ENCODE results near the gene CHST12.
A peak's percentile ranks its signal among the peaks of the same experiment; 100 is the strongest.

CHST12 gene

DNA sequence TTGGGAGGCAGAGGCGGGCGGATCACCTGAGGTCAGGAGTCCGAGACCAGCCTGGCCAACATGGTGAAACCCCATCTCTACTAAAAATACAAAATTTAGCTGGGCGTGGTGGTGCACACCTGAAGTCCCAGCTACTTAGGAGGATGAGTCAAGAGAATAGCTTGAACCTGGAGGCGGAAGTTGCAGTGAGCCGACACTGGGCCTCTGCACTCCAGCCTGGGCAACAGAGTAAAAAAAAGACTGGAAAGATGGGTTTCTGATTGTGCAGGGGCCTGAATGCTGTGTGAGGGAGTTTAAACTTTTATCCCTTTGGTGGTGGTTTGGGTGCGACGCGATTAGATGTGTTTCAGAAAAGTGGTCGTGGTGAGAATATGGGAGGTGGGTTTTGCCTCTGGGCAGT, 1.8 kb downstream of the CHST12 start:
- H3K4me3 ChIP-seq (ENCODE audit: low read length) = no peak overlapping the region
- no peak for DNase-seq (ENCODE audit: low read depth)
- TF ChIP-seq, protein P1, sequence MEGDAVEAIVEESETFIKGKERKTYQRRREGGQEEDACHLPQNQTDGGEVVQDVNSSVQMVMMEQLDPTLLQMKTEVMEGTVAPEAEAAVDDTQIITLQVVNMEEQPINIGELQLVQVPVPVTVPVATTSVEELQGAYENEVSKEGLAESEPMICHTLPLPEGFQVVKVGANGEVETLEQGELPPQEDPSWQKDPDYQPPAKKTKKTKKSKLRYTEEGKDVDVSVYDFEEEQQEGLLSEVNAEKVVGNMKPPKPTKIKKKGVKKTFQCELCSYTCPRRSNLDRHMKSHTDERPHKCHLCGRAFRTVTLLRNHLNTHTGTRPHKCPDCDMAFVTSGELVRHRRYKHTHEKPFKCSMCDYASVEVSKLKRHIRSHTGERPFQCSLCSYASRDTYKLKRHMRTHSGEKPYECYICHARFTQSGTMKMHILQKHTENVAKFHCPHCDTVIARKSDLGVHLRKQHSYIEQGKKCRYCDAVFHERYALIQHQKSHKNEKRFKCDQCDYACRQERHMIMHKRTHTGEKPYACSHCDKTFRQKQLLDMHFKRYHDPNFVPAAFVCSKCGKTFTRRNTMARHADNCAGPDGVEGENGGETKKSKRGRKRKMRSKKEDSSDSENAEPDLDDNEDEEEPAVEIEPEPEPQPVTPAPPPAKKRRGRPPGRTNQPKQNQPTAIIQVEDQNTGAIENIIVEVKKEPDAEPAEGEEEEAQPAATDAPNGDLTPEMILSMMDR (conservative IDR thresholded peaks at IDR 0.05; ENCODE audit: low read length) = no peak

DNA sequence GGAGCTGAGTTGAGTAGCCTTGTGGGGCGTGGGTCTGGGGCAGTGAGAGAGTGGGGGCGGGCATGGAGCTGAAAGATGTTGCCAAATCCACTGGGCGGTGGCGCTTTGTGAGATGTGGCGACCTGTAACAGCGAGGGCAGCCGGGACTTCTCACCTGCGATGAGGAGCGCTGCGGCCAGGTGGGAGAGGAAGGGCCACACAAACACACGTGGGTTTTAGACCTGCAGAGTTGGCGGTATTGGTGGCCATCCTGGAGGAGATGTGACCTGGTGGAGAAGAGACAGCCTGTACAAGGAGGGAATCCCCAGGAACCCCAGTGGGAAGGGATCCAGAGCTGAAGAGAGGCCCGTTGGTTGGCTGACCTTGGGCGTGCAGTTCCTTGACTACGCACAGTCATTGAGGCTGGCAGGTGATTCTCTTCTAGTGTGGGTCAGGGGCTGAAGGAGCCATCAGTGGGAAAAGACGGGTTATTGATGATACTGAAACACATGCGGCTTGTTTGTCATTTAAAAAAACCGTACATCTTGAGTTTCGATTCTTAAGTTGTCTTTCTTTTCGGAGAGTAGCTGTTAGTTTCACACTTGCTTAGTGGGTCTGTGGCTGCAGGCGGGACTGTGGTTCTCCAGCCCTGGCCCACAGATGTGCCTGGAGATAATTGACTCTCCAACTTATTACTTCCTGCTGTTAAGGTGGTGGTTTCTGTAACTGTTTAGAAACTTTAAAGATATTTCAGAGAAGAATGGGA, 2.4 kb downstream of the CHST12 start:
- peak overlapping the region; percentile 26 for H3K4me3 ChIP-seq (ENCODE audit: low read length)
- TF ChIP-seq, protein P1 (conservative IDR thresholded peaks at IDR 0.05; ENCODE audit: low read length) = no peak
- DNase-seq (ENCODE audit: low read depth) = peak; percentile 29

DNA sequence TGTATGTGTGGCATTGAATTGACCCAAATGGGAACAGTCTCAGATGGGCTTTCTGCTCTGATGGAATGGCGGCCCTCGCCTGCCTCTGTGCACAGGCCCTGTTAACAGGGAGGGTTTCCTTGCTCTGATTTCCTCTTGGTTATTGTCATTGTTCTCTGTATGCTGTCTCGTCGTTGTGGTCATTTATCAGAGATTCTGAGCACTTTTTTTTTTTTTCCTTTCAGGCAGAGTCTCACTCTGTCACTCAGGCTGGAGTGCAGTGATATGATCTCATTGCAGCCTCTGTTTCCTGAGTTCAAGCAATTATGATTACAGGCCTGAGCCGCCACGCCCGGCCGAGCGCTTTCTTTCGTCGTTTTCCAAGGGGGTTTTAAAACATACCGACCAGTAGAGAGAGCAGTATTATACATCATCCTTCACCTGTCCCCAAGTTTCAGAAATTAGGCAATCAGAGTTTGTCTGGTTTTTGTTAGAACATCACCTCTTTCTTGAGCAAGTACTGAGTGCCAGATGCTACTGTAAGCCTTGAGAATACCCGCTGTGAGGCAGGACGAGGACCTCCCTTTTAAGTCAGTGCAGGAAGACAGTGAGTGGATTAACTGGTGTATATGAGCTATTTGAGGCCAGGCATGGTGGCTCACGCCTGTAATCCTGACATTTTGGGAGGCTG, 6.5 kb downstream of the CHST12 start:
- H3K4me3 ChIP-seq (ENCODE audit: low read length) = no peak overlapping the region
- TF ChIP-seq, protein P1 (conservative IDR thresholded peaks at IDR 0.05; ENCODE audit: low read length) = no peak

DNA sequence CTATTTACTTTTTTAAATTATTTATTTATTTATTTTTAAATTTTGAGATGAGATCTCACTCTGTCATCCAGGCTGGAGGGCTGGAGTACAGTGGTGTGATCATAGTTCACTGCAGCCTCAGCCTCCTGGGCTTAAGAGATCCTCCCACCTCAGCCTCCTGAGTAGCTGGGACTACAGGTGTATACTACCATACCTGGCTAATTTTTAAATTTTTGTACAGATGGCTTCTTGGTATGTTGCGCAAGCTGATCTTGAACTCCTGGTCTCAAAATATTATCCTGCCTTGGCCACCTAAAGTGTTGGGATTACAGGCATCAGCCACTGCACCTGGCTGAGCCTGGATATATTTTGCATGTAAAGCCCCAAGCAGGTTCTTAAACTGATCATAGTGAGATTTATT, 7.6 kb downstream of the CHST12 start:
- TF ChIP-seq, protein P1 (conservative IDR thresholded peaks at IDR 0.05; ENCODE audit: low read length) = no peak
- no peak overlapping the region for H3K4me3 ChIP-seq (ENCODE audit: low read length)
- DNase-seq (ENCODE audit: low read depth) = no peak

More for the DNA sequence above, 6.5 kb downstream of the CHST12 start:
- DNase-seq (ENCODE audit: low read depth) = no peak

DNA sequence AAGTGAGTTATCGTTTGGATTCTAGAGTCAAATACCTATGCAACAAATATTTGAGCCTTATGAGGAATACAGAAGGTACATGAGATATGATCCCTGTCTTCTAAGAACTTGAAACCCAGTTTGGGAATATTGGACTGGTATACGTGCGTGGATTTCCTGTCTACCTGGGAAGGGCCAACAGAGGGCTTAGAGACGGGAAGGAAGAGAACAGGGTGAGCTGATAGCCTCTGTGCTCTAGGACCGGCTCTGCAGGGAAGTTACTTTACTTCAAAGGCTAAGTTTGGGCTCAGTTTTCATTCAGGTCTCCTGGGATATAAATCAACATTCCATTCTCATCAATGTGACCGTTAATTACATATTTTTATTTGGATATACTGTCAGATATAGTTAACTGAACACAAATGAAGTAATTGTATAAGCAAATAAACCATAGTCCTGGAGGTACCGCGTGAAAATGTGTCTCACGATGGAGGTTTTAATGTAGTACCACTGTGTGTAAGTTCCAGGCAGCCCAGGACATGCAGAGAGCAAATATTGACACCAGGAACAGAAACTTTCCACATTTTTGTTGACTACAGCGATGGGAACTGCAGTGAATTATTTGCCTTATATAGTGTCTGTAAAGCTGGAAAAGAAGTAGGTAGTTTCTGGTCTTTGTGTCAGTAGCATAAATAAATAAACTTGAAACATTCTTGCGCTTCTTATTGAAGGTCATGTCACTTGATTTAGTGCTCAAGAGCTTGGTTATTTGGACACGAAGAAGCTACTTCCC, 8.6 kb downstream of the CHST12 start:
- no peak overlapping the region for H3K4me3 ChIP-seq (ENCODE audit: low read length)
- DNase-seq (ENCODE audit: low read depth) = no peak
- TF ChIP-seq, protein P1 (conservative IDR thresholded peaks at IDR 0.05; ENCODE audit: low read length) = no peak

DNA sequence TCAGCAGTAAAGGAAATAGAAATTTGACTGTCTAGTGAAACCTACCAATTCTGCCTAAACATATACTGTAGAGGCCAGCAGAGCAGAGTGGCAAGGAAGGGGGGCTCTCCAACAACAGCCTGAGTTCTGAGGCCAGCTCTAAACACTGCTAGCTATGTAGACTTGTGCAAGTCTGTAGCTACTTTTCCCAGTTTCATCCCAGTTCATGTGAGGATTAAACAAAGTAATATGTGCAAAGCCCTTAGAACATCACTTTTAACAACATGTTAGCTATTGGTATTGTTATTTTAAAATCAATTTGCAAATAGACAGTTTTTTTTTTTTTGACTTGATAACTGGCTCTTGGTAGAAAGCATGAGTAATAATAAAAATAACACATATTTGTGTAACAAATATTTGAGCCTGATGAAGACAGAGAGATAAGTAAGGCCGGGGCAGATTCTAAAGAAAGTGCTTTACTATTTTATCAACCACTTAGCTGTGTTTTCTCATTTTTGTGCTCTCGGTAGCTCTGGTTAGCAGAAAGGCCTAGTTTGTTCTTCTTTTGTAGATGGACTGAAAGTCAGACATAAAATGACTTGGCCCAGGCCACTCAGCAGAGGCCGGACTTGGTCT, 9.3 kb downstream of the CHST12 start:
- DNase-seq (ENCODE audit: low read depth) = no peak
- TF ChIP-seq, protein P1 (conservative IDR thresholded peaks at IDR 0.05; ENCODE audit: low read length) = no peak
- no peak overlapping the region for H3K4me3 ChIP-seq (ENCODE audit: low read length)

Measured in AG10803 (cell line).